HAP-1 (cell line): Measurements from ENCODE around the gene PTPRJ.

Experiments used
- DNase-seq, 2 experiments: peaks; one replicate each; pipeline ENCODE4 v3.0.0-alpha.2; 2016 to 2020; ENCODE audit warnings: low spot score in 2 of 2
- H3K27me3 ChIP-seq: fragments of 250-450 bp; sonication (Bioruptor Pico); 2 replicates; pipeline ENCODE4 v1.5.1; 2020; ENCODE audit warnings: low read depth, mild to moderate bottlenecking, moderate library complexity
- H3K36me3 ChIP-seq: fragments of 250-450 bp; sonication (Bioruptor Pico); replicated peaks from 2 replicates; pipeline ENCODE4 v1.5.1; 2020; ENCODE audit warnings: mild to moderate bottlenecking
- H3K4me1 ChIP-seq: fragments of 250-450 bp; sonication (Bioruptor Pico); 2 replicates; pipeline ENCODE4 v1.5.1; 2020; ENCODE audit warnings: mild to moderate bottlenecking
- H3K4me3 ChIP-seq: fragments of 250-450 bp; sonication (Bioruptor Pico); 2 replicates; pipeline ENCODE4 v1.5.1; 2020; ENCODE audit warnings: mild to moderate bottlenecking, moderate library complexity
- H3K9me3 ChIP-seq: fragments of 250-450 bp; sonication (Bioruptor Pico); 2 replicates; pipeline ENCODE4 v1.5.1; 2020; ENCODE audit warnings: mild to moderate bottlenecking, moderate library complexity
- in situ Hi-C: fragments of 300-500 bp; cut with MboI; formaldehyde crosslinking; loops from 3 replicates; pipeline ENCODE4 v1.14.3; 2020; ENCODE audit warnings: low sequenced_read_pairs, inconsistent platforms, mixed read lengths

Gene PTPRJ

GRCh38 chr11:48154151-48154550 is 173.8 kb downstream of the PTPRJ start:
- no peaks in the 10 kb centered on the region for H3K4me1 ChIP-seq
- H3K9me3 ChIP-seq: no peaks in the 10 kb centered on the region
- H3K4me3 ChIP-seq: no peak overlapping the region
- in situ Hi-C loops: no loop called here
- DNase-seq: no peak
- peaks cover 33% of the 10 kb centered on the region for H3K36me3 ChIP-seq
- no peaks in the 10 kb centered on the region for H3K27me3 ChIP-seq

DNA sequence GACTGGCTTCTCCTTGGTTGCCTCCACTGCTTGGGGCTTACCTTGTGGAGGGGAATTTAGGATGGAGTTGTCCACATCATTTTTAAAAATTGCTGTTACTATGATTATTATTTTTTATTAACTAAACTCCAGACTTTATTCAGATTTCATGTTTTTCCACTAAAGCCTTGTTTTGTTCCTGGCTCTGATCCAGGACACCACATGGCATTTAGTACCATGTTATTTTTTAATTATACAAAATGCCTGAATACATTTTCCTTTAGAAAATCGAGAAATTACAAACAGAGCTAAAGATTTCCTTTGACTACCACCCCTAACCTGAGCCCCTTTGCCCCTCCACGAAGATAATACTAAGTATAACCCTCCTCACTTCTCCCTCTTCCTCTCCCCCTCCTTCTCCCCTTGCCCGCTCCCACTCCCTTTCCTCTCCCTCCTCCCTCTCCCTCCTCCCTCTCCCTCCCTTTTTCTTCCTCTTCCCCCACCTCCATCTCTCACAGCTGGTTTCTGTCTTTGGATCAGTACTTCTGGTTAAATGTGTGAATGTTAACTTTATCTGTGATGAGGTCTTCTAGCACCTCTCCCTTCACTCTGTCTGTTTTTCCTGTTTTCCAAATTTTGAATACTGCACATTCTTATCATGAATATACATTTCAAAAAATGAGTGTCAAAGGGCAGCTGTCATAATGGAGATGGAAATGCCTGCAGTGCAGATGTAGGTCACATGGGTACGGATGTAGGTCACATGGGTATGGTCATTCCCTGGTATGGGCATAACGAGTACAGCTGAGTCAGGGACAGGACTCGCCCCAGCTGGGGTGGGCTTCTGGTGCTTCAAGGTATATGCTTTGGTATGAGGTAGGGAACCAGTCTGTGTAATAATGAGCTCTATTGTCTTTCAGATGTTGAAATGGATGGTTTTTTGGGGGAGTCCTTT is 181.9 kb downstream of the PTPRJ start:
- in situ Hi-C loops: no loop called here
- Histone ChIP-seq H3K4me1 (no peaks in the 10 kb centered on the region), H3K9me3 (no peaks in the 10 kb centered on the region), H3K4me3 (no peak overlapping the region), H3K36me3 (peaks cover 19% of the 10 kb centered on the region), H3K27me3 (no peaks in the 10 kb centered on the region)
- DNase-seq: no peak

DNA sequence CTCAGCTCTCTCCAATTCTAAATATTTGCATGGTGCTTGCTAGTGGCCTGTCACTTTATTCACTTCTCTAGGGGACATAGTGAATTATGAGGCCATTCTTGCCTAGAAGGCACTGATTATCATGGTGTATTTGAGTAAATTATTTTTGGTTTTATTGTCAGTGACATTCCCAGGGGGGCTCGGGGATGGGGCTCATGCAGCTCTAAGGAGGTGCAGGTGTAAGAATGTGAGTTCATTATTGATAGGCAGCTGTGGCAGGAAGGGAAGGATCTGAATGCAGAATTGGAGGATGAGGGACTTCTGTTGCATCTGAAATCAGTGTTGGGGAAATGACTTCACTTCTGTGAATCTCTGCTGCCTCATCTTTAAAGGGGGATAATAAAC is 182.5 kb downstream of the PTPRJ start:
- H3K36me3 ChIP-seq: peaks cover 14% of the 10 kb centered on the region
- no peaks in the 10 kb centered on the region for H3K9me3 ChIP-seq
- in situ Hi-C loops: no loop called here

GRCh38 chr11:48163360-48164100 is 183.2 kb downstream of the PTPRJ start:
- in situ Hi-C loops: no loop called here
- H3K4me1 ChIP-seq: no peaks in the 10 kb centered on the region
- H3K9me3 ChIP-seq: no peaks in the 10 kb centered on the region
- no peaks in the 10 kb centered on the region for H3K27me3 ChIP-seq
- no peak for DNase-seq
- peaks cover 14% of the 10 kb centered on the region for H3K36me3 ChIP-seq
- H3K4me3 ChIP-seq: no peak overlapping the region

More for the DNA sequence above, 182.5 kb downstream of the PTPRJ start:
- Histone ChIP-seq H3K27me3 (no peaks in the 10 kb centered on the region), H3K4me3 (no peak overlapping the region), H3K4me1 (no peaks in the 10 kb centered on the region)
- DNase-seq: no peak

GRCh38 chr11:48164836-48165235 is 184.5 kb downstream of the PTPRJ start:
- no peak overlapping the region for H3K4me3 ChIP-seq
- H3K9me3 ChIP-seq: no peaks in the 10 kb centered on the region
- in situ Hi-C loops: no loop called here
- H3K27me3 ChIP-seq: no peaks in the 10 kb centered on the region
- no peak for DNase-seq
- H3K4me1 ChIP-seq: no peaks in the 10 kb centered on the region
- peaks cover 14% of the 10 kb centered on the region for H3K36me3 ChIP-seq

DNA sequence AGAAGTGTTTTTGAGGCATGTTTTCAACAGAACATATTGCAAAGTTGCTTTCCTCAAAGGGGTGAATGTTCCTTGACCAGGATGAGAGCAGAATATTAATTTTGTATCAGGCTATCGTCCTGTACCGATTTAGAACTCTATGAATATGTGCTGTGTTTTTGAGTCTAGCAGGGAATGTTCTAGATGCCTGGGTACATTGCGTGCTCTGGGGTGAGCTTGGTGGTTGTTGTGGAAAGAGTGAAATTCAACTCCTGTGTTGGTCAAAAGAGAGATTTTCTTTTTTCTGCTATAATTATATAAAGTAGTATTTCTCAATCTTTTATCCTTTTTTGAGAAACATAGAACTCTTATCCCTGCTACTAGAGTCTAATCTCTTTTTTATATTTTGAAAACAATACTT is 185.1 kb downstream of the PTPRJ start:
- no peaks in the 10 kb centered on the region for H3K27me3 ChIP-seq
- H3K4me3 ChIP-seq: no peak overlapping the region
- H3K36me3 ChIP-seq: peaks cover 9% of the 10 kb centered on the region
- H3K9me3 ChIP-seq: no peaks in the 10 kb centered on the region
- in situ Hi-C loops: no loop called here
- DNase-seq: no peak
- no peaks in the 10 kb centered on the region for H3K4me1 ChIP-seq

DNA sequence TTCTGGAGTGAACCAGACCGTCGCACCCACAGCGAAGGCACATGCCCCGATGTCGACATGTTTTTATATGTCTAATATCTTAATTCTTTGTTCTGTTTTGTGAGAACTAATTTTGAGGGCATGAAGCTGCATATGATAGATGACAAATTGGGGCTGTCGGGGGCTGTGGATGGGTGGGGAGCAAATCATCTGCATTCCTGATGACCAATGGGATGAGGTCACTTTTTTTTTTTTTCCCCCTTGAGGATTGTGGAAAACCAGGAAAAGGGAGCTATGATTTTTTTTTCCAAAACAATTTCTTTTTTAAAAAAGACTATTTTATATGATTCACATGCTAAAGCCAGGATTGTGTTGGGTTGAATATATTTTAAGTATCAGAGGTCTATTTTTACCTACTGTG is 187.0 kb downstream of the PTPRJ start:
- in situ Hi-C loops: no loop called here

DNA sequence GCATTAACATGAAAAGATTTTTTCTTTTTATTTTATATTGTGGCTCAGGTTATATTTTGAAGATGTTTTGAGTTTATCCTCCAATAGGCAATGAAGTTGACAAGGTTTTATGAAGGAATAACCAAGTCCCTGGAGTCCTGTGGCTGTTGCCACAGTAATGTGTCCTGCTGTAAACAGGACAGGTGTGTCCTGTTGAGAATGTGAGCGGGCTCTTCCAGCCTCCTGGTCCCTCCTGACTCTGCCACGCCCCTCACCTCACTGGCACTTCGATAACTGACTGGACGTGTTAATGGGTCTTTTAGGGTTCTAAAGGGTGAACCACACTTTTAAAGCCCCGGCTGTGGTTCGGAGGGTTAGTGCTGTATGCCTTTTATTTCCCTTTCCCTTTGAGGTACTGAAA is 188.5 kb downstream of the PTPRJ start:
- Histone ChIP-seq H3K27me3 (no peaks in the 10 kb centered on the region), H3K4me1 (no peaks in the 10 kb centered on the region), H3K36me3 (peaks cover 7% of the 10 kb centered on the region; the same call in 1 of the 2 replicates), H3K4me3 (no peak overlapping the region), H3K9me3 (no peaks in the 10 kb centered on the region)
- in situ Hi-C loops: no loop called here
- no peak for DNase-seq

More for the DNA sequence above, 187.0 kb downstream of the PTPRJ start:
- Histone ChIP-seq H3K27me3 (no peaks in the 10 kb centered on the region), H3K9me3 (no peaks in the 10 kb centered on the region), H3K4me3 (no peak overlapping the region), H3K4me1 (no peaks in the 10 kb centered on the region), H3K36me3 (peaks cover 7% of the 10 kb centered on the region; the same call in 1 of the 2 replicates)
- DNase-seq: no peak

DNA sequence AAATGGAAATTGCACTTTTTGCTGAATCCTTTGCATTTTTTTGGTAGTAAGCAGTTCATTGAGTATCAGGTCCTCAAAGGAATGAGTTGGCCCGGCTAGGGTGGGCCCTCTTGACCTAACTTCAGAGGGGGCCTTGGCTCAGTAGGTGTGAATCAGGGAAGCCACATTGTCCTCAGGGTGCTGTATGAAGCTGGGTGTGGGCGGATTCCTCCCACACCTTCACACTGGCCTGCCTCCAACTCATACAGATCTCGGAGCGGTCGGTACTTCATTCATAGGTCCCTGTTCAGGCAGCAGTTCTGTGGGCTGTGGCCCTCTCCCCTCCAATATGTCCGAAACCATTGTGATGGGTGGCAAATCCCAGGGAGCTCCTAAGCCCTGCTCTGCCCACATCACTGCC is 188.9 kb downstream of the PTPRJ start:
- no peaks in the 10 kb centered on the region for H3K4me1 ChIP-seq
- no peak for DNase-seq
- no peaks in the 10 kb centered on the region for H3K27me3 ChIP-seq
- no peaks in the 10 kb centered on the region for H3K9me3 ChIP-seq
- H3K36me3 ChIP-seq: peaks cover 7% of the 10 kb centered on the region; the same call in 1 of the 2 replicates
- in situ Hi-C loops: no loop called here
- H3K4me3 ChIP-seq: no peak overlapping the region

DNA sequence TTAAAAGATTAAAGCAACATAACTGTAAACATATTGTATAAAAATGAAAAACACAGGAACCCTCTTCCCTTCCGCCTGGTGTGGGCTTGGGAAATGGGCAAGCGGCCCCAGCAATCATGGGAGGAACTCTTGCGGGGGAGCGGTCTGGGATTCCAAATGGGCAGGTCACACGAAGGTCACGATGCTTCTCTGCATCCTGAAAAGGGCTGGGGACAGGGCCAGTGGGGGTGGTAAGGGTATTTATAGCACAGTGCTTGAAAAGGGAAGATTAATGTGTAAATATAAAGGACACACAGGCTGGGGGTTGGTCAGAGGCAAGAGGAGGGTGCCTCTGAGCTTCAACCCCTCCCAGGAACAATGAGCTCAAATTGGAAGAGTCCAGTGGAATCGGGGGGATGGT is 189.4 kb downstream of the PTPRJ start:
- Histone ChIP-seq H3K27me3 (no peaks in the 10 kb centered on the region), H3K9me3 (no peaks in the 10 kb centered on the region), H3K4me3 (no peak overlapping the region), H3K36me3 (peaks cover 5% of the 10 kb centered on the region; the same call in 1 of the 2 replicates), H3K4me1 (no peaks in the 10 kb centered on the region)
- in situ Hi-C loops: no loop called here
- no peak for DNase-seq

GRCh38 chr11:48170241-48171233 is 190.2 kb downstream of the PTPRJ start:
- no peak for DNase-seq
- H3K36me3 ChIP-seq: no peaks in the 10 kb centered on the region
- in situ Hi-C loops: no loop called here
- no peaks in the 10 kb centered on the region for H3K9me3 ChIP-seq
- no peaks in the 10 kb centered on the region for H3K4me1 ChIP-seq
- H3K4me3 ChIP-seq: no peak overlapping the region
- no peaks in the 10 kb centered on the region for H3K27me3 ChIP-seq

GRCh38 chr11:48172818-48173609 is 192.7 kb downstream of the PTPRJ start:
- no peaks in the 10 kb centered on the region for H3K36me3 ChIP-seq
- in situ Hi-C loops: no loop called here
- H3K4me1 ChIP-seq: no peaks in the 10 kb centered on the region
- DNase-seq: peak; percentile 65 to 84
- H3K4me3 ChIP-seq: no peak overlapping the region
- no peaks in the 10 kb centered on the region for H3K27me3 ChIP-seq
- no peaks in the 10 kb centered on the region for H3K9me3 ChIP-seq

DNA sequence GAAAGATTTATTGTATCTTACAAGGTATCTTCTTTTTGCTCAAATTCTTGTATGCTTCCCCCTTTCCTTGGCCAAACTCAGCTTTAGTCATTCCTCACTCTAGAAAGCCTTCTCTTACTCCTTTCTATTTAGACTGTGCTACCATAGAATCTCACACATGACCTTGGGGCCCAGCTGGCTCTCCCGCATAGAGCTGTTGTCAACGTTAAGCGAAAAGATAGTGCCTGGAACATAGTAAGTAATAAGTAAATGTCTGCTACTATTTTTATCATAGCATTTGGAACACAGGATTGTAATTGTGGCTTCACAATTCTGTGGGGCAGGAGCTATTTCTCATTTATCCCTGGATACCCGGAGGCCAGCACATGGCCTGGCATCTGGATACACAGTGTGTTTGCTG is 197.3 kb downstream of the PTPRJ start:
- Histone ChIP-seq H3K4me3 (no peak overlapping the region), H3K9me3 (no peaks in the 10 kb centered on the region), H3K36me3 (no peaks in the 10 kb centered on the region), H3K4me1 (no peaks in the 10 kb centered on the region), H3K27me3 (no peaks in the 10 kb centered on the region)
- in situ Hi-C loops: no loop called here
- no peak for DNase-seq
